Endothelial cell of umbilical vein (primary cell): Measurements from ENCODE around the gene MUC2. TPM values are rescaled to one million over a fixed set of nuclear protein-coding genes. Genes with fewer than 3 reads are reported as not detected.

Experiments used
- BruUV-seq: library from RNA; stranded (reverse); fragments of 400-500 nt; replicated peaks from 2 replicates; lab custom pipeline; 2021; lab: Mats Ljungman, UMichigan
- CTCF ChIA-PET: fragments of 300-600, 350-600 bp; sonication (Branson Sonifier 250); formaldehyde crosslinking; loops from one replicate; lab custom pipeline; 2021; ENCODE audit warnings: antibody characterized with exemption, inconsistent platforms; lab: Charles Lee
- POLR2A ChIA-PET: fragments of 300-600, 350-600 bp; sonication (Branson Sonifier 250); formaldehyde crosslinking; loops from one replicate; lab custom pipeline; 2021; ENCODE audit warnings: antibody characterized with exemption, inconsistent platforms; lab: Charles Lee
- DNase-seq: peaks from one replicate; pipeline ENCODE4 v3.0.0-alpha.2; 2011; ENCODE audit warnings: low read depth, low spot score
- FAIRE-seq: peaks from 2 replicates; lab custom pipeline; 2011; peaks lifted over from hg19 to GRCh38; lab: Jason Lieb, UNC
- H2AFZ ChIP-seq: 2 replicates; pipeline ENCODE4 v1.6.0; 2012; ENCODE audit warnings: low read depth, low read length, control low read depth, inconsistent platforms
- H3K27ac ChIP-seq: 2 replicates; pipeline ENCODE4 v1.5.1; 2011; ENCODE audit warnings: low read depth, mild to moderate bottlenecking, control low read depth, low read length, moderate library complexity; ENCODE audit not compliant: insufficient read depth
- H3K27me3 ChIP-seq, 2 experiments: 2 replicates each; pipeline versions ENCODE4 v1.6.0 to v1.6.1; 2011; ENCODE audit warnings: low read length in 2 of 2, mixed read lengths in 1 of 2; ENCODE audit not compliant: control insufficient read depth in 2 of 2, insufficient read depth in 2 of 2
- H3K36me3 ChIP-seq, 2 experiments: 2 replicates in 1 of 2; 3 replicates in 1 of 2; pipeline ENCODE4 v1.5.1; 2011; ENCODE audit warnings: low read length in 2 of 2, mild to moderate bottlenecking in 1 of 2, moderate library complexity in 1 of 2; ENCODE audit not compliant: control insufficient read depth in 2 of 2, insufficient read depth in 2 of 2; ENCODE audit errors: extremely low read depth in 1 of 2
- H3K4me1 ChIP-seq: 3 replicates; pipeline ENCODE4 v1.5.1; 2011; ENCODE audit warnings: mild to moderate bottlenecking, low read length; ENCODE audit not compliant: control insufficient read depth, insufficient read depth; ENCODE audit errors: extremely low read depth
- H3K4me2 ChIP-seq: 2 replicates; pipeline ENCODE4 v1.6.1; 2011; ENCODE audit warnings: low read length, control low read depth, mixed read lengths; ENCODE audit not compliant: insufficient read depth
- H3K4me3 ChIP-seq, 3 experiments: fragments of 200-600 bp in 1 of 3; sonication (generic), shearing (Covaris generic) in 1 of 3; replicated peaks in 1 of 3; 2 replicates each; pipeline ENCODE4 v1.5.1; 2011 to 2016; ENCODE audit warnings: control low read depth in 3 of 3, low read length in 3 of 3, mild to moderate bottlenecking in 2 of 3, inconsistent platforms in 1 of 3, low read depth in 1 of 3, moderate library complexity in 1 of 3; ENCODE audit not compliant: insufficient read depth in 1 of 3
- H3K79me2 ChIP-seq: 2 replicates; pipeline ENCODE4 v1.6.0; 2012; ENCODE audit warnings: low read length, inconsistent platforms; ENCODE audit not compliant: control insufficient read depth, insufficient read depth
- H3K9ac ChIP-seq: replicated peaks from 2 replicates; pipeline ENCODE3; 2011; ENCODE audit warnings: low read length, control low read depth; ENCODE audit not compliant: insufficient read depth; ENCODE audit errors: extremely low read depth
- H3K9me1 ChIP-seq: replicated peaks from 3 replicates; pipeline ENCODE4 v1.6.0; 2011; ENCODE audit warnings: mild to moderate bottlenecking, low read length; ENCODE audit not compliant: control insufficient read depth, insufficient read depth; ENCODE audit errors: extremely low read depth
- H3K9me3 ChIP-seq: replicated peaks from 2 replicates; pipeline ENCODE4 v1.5.1; 2012; ENCODE audit warnings: low read length, inconsistent platforms; ENCODE audit not compliant: control insufficient read depth, insufficient read depth
- H4K20me1 ChIP-seq: replicated peaks from 2 replicates; pipeline ENCODE3; 2011; ENCODE audit warnings: mild to moderate bottlenecking, low read length; ENCODE audit not compliant: control insufficient read depth, insufficient read depth; ENCODE audit errors: extremely low read depth
- EZH2 ChIP-seq: IDR thresholded peaks from 2 replicates; pipeline ENCODE4 v1.6.1; 2012; ENCODE audit warnings: borderline replicate concordance, low read depth, mild to moderate bottlenecking, moderate library complexity, low read length, inconsistent platforms; ENCODE audit not compliant: severe bottlenecking
- FOS ChIP-seq: IDR thresholded peaks from 2 replicates; pipeline ENCODE4 v1.6.1; 2011; ENCODE audit warnings: mild to moderate bottlenecking, low read length, moderate library complexity, borderline replicate concordance; ENCODE audit not compliant: insufficient read depth
- GATA2 ChIP-seq: IDR thresholded peaks from 2 replicates; pipeline ENCODE4 v1.7.0; 2011; ENCODE audit warnings: low read depth, mild to moderate bottlenecking, moderate library complexity, mixed read lengths, low read length; ENCODE audit not compliant: insufficient read length, insufficient read depth
- JUN ChIP-seq: IDR thresholded peaks from 2 replicates; pipeline ENCODE4 v1.6.1; 2011; ENCODE audit warnings: borderline replicate concordance, low read depth; ENCODE audit not compliant: insufficient read length, insufficient read depth
- MYC ChIP-seq: IDR thresholded peaks from one replicate; pipeline ENCODE4 v1.6.1; 2011; ENCODE audit warnings: mild to moderate bottlenecking, low read depth, low read length
- POLR2A ChIP-seq: IDR thresholded peaks from 2 replicates; pipeline ENCODE4 v1.6.1; 2012; ENCODE audit warnings: low read depth, mild to moderate bottlenecking, control low read depth, low read length
- POLR2AphosphoS5 ChIP-seq: IDR thresholded peaks from 2 replicates; pipeline ENCODE4 v1.6.1; 2012; ENCODE audit warnings: low read depth, mild to moderate bottlenecking, control low read depth, low read length, moderate library complexity; ENCODE audit not compliant: insufficient read depth
- dilution Hi-C: fragments of 300-500 bp; cut with MboI; formaldehyde crosslinking; loops from one replicate; pipeline ENCODE4 v1.15.0; 2019; ENCODE audit warnings: low sequenced_read_pairs; ENCODE audit not compliant: extremely low pct_ligation_motif_present
- intact Hi-C: fragments of 100-400 bp; cut with micrococcal nuclease; formaldehyde crosslinking; loops from one replicate; pipeline ENCODE4 v1.10.0; 2022
- polyA plus RNA-seq, 4 experiments: library from polyadenylated mRNA; depleted of rRNA in 3 of 4; stranded (reverse) in 3 of 4; unstranded in 1 of 4; fragments of >200 nt; gene quantifications; 2 replicates each; pipeline versions ENCODE4 v1.2.1 to v1.2.3, GENCODE V29; 2011 to 2012; ENCODE audit warnings: missing spikeins in 1 of 4
- total RNA-seq: library from RNA; stranded (reverse); gene quantifications from 2 replicates; pipeline ENCODE4 v1.2.3, GENCODE V29; 2021
- TF ChIP-seq, protein P1 (sequence below): IDR thresholded peaks from 2 replicates; pipeline ENCODE4 v1.6.1; 2011; ENCODE audit not compliant: insufficient read depth, insufficient read length
- TF ChIP-seq, protein P2 (sequence below), 2 donors: IDR thresholded peaks; 1 replicate in 1 of 2; 2 replicates in 1 of 2; pipeline ENCODE4 v1.5.1; 2011; ENCODE audit warnings: low read length in 2 of 2, mild to moderate bottlenecking in 2 of 2, moderate library complexity in 2 of 2, control low read depth in 1 of 2, inconsistent platforms in 1 of 2, low read depth in 1 of 2; ENCODE audit not compliant: insufficient read depth in 1 of 2; ENCODE audit errors: extremely low read depth in 1 of 2

Gene MUC2
- total and polyA plus RNA-seq, 2 donors (not counting 3 experiments of a cell fraction or from before 2014, with no cell fraction given) = not detected

DNA sequence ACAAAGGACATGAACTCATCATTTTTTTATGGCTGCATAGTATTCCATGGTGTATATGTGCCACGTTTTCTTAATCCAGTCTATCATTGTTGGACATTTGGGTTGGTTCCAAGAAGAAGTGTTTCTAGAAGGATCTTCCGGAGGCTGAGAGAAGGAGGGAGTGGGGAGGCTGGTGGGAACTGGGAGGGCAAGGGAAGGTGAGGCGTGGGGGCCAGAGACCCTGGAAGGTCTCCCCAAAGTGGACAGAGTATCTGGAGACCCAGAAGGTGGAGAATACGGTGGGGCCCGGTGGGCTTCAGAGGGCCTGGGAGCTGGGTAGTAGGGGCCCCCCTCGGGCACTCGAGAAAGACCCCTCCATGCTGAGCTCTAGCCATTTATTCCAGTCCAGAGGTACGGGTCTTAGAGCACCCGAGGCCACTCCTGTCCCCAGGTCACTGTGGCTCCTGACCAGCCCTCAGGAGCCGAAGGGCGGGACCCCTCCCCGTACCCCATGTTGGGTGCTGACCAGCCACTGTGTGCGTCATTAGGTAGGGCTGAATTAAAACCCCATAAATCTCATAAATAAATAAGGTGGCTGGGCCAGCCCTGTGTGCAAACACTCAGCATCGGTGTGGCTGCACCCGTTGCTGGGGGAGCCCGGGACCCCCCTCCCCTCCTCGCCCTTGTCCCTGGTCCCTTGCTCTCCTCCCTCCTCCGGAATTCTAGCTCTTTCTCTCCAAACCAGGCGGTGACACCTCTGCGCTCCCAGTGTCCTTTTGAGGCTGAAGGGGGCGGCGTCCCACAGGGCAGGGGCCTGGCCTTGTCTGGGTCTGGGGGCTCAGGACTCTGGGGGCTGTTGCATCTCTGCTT is 44.3 kb downstream of the MUC2 start:
- no TSS peak for BruUV-seq
- intact Hi-C loops = no loop called here
- FAIRE-seq = no peak
- no peak overlapping the region for H3K4me3 ChIP-seq
- H3K4me2 ChIP-seq = no peak overlapping the region
- ChIA-PET POLR2A (no interaction called here), CTCF (no interaction called here)
- no peak for DNase-seq
- H3K27me3 ChIP-seq = no peaks in the 10 kb centered on the region
- TF ChIP-seq JUN (no peak), MYC (no peak), EZH2 (no peak), POLR2A (no peak), POLR2AphosphoS5 (no peak), GATA2 (no peak), FOS (no peak)
- TF ChIP-seq, protein P1, sequence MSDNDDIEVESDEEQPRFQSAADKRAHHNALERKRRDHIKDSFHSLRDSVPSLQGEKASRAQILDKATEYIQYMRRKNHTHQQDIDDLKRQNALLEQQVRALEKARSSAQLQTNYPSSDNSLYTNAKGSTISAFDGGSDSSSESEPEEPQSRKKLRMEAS = no peak
- TF ChIP-seq, protein P2, sequence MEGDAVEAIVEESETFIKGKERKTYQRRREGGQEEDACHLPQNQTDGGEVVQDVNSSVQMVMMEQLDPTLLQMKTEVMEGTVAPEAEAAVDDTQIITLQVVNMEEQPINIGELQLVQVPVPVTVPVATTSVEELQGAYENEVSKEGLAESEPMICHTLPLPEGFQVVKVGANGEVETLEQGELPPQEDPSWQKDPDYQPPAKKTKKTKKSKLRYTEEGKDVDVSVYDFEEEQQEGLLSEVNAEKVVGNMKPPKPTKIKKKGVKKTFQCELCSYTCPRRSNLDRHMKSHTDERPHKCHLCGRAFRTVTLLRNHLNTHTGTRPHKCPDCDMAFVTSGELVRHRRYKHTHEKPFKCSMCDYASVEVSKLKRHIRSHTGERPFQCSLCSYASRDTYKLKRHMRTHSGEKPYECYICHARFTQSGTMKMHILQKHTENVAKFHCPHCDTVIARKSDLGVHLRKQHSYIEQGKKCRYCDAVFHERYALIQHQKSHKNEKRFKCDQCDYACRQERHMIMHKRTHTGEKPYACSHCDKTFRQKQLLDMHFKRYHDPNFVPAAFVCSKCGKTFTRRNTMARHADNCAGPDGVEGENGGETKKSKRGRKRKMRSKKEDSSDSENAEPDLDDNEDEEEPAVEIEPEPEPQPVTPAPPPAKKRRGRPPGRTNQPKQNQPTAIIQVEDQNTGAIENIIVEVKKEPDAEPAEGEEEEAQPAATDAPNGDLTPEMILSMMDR (IDR thresholded peaks at IDR 0.05; ENCODE audit: extremely low read depth in 1 of 2, insufficient read depth in 1 of 2, low read depth in 1 of 2, low read length in 2 of 2) = no peak
- H3K36me3 ChIP-seq = no peaks in the 10 kb centered on the region
- no peak overlapping the region for H2AFZ ChIP-seq
- no peaks in the 10 kb centered on the region for H3K79me2 ChIP-seq
- no peaks in the 10 kb centered on the region for H3K9me1 ChIP-seq
- no peak overlapping the region for H3K27ac ChIP-seq
- H3K9ac ChIP-seq = no peak overlapping the region
- H3K9me3 ChIP-seq = no peaks in the 10 kb centered on the region
- H3K4me1 ChIP-seq = no peaks in the 10 kb centered on the region
- H4K20me1 ChIP-seq = no peaks in the 10 kb centered on the region
- dilution Hi-C loops = no loop called here
